DLD1 (cell line): ENCODE measurements around the gene IL27RA.

Experiments used
- in situ Hi-C: cut with HindIII; loops from 2 replicates; pipeline ENCODE4 v1.10.0; 2017; ENCODE audit warnings: low sequenced_read_pairs

IL27RA gene

GRCh38 chr19:14102756-14103155 is 71.2 kb downstream of the IL27RA start:
- in situ Hi-C loops, result no loop called here
